Suppressor macrophage (primary cell): Measurements from ENCODE around the gene UIMC1.

Source experiments
- DNase-seq, 4 experiments: peaks; one replicate each; pipeline ENCODE4 v3.0.0-alpha.2; 2020 to 2022
- total RNA-seq, 17 experiments: gene quantifications; one replicate each; lab custom pipeline; 2026; ENCODE audit warnings: mixed read lengths in 6 of 17, inconsistent platforms in 3 of 17; lab: John Stamatoyannopoulos, UW

Gene UIMC1
- 9.7 to 24.8 (median 15.6) reads per million in 17 experiments for total RNA-seq

DNA sequence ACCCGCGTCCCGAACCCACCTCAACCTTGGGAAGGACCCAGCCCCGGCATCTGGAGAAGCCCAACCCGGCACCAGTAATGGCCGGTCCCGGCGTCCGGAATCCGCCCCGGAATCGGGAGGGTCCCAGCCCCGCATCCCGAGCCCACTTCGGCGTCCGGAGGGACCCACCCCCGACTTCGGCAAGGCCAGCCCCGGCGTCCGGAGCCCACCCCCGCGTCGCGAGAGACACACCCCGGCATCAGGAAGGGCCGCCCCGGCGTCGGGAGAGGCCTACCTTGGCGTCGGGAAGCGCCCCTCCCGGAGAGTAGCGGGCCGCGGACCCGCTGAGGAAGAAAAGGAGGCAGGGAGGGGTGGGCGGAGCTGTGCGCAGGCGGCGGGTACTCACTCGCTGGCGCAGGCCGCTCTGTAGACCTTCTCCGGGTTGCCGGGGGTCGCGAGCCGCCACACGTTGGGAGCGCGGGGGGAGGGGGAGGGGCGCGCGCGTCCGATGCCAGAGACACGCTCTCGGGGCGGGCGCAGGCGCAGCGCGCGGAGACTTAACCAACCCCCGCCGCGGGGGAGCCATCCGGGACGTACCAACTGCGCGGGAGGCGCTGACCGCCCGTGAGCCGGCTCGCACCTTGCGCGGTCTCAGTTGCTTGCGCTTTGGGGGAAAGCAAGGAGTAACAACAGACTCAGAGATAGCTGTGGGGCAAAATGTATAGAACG, at the start of gene UIMC1:
TSS of gene UIMC1 (minus strand) at position 515 of the 708 bp plus-strand sequence. CDS start 24,164 bp downstream, outside the sequence.
- DNase-seq = peak; percentile 90 to 97 (median 94)

DNA sequence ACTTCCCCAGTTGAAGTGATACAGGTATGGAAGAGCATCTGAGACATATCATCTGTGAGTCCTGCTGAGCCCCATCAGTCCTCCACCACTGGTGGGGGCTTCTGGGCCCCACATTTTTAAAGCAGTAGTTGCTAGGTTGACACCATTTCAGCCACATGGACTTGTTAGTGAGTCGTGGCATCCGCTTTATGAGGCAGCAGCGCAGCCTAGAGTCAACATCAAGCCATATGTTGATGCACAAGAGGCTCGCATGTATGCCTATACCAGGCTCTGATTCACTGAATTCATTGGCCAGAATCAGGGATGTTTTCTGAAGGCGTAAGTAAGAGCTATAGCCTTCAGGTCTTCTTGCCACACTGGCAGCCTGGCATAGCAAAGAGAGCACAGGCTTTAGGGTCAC, 42.7 kb upstream of the UIMC1 start:
- no peak for DNase-seq

DNA sequence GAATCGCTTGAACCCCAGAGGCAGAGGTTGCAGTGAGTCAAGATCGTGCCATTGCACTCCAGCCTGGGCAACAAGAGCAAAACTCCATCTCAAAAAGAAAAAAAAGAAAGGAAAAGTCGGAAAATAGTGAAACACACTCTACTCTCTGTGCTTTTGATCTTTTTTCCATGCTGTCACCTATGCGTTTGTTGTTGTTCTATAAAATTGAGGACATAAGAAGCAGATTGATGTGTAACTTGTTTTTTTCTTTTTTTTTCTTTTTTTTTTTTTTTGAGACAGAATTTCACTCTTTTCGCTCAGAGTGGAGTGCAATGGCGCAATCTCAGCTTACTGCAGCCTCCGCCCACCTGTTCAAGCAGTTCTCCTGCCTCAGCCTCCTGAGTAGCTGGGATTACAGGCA, 42.0 kb upstream of the UIMC1 start:
- DNase-seq = peak in 2 of 4 experiments; percentile 16 to 20

DNA sequence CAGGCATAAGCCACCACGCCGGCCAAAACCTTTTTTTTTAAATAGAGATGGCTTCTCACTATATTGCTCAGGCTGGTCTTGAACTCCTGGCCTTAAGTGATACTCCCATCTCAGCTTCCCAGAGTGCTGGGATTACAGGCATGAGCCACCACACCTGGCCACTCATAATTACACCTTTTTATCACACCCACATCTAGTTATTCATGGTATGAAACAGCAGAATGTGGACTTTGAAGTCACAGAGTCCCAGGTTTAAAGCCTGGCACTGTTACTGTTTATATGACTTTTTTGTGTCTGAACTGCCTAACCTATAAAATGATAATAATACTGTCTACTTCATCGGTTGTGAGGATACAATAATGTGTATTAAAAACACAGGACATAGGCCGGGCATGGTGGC, 39.1 kb upstream of the UIMC1 start:
- DNase-seq = no peak

DNA sequence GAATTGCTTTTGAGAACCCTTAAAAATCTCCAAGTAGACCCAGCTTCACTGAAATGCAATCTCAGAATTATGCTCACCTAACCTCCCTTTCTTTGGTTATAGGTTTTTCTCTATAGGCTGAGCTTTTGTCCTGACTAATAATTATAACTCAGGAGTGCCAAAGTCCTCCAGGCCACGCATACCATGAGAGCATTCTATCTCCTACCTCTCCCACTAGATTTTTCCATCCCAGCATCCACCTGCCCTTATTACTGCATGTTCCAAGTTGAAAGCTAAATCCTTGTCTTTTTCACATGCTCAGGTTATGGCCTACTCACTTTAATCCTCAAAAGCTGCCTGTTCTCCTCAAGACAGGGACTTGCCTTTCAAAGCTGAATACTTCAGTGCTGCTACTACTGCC, 38.1 kb upstream of the UIMC1 start:
- DNase-seq = no peak

DNA sequence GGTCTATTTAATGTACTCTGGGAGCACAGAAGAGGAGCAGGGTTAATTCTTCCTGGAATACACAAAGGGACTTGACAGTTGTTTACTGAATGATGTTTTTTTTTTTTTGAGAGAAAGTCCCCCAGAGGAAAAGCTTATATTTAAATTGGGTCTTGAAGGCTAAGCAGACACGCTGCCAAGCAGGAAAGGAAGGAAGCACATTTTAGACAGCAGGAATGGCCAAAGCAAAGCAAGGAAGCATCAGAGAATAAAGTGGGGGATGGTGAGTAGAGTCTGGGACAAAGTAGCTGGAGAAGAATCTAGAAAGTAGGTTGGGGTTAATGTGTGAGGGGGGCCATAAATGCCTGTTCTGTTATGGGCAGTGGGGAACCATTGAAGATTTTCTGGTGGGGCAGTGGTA, 37.4 kb upstream of the UIMC1 start:
- no peak for DNase-seq

DNA sequence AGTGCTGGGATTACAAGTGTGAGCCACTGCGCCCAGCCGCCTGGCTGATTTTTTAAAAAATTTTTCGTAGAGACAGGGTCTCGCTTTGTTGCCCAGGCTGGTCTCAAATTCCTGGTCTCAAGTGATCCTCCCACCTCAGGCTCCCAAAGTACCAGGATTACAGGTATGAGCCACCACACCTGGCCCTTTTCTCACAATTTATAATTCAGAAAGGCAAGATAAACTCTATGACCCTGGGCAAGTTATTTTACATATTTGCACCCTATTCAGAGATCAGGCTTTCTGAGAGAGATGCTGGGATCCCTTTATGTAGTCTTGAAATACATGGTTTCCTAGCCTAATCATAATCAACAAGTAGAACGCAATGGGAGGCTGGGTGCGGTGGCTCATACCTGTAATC, 36.5 kb upstream of the UIMC1 start:
- DNase-seq = no peak

DNA sequence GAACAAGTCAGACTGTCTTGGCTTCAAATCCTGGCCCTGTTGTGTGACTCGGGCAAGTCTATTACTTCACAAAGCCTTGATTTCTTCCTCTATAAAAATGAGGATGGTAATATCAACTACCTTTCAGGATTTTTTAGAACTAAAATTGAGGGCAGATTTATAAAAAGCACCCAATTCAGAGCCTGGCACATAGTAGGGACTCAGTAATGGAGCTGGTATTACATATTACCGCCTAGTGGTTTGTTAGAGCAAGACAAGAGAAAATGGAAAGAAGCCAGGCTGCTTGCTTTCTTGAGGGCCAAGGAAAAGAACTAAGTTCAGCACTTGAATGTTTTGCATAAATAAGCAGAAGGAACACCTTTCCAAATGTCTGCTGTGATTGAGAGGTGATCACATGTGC, 35.4 kb upstream of the UIMC1 start:
- no peak for DNase-seq

DNA sequence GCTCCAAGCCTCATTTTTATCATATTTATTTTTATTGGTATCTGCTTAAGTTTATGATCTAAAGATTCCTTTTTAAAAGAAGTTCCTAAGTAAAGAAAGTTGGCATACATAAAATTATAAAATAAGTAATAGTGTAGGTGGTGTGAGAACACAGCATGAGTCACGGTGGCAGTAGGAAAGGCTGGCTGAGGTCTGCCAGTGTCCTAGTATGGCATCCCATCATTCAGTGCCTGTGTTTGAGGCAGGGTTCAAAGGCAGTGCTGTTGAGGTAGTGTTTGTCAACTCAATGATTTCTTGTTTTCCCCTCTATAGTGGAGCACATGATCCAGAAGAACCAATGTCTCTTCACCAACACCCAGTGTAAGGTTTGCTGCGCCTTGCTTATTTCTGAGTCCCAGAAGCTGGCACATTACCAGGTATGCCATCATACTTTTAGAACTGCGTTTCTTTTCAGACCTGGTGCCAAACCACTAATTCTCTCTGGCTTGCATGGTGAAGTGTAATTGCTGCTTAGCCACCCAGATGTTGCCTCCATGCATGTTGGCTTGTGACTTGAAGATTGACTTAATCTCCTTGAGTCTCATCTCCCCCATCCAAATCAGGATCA, 34.3 kb upstream of the UIMC1 start:
- no peak for DNase-seq

DNA sequence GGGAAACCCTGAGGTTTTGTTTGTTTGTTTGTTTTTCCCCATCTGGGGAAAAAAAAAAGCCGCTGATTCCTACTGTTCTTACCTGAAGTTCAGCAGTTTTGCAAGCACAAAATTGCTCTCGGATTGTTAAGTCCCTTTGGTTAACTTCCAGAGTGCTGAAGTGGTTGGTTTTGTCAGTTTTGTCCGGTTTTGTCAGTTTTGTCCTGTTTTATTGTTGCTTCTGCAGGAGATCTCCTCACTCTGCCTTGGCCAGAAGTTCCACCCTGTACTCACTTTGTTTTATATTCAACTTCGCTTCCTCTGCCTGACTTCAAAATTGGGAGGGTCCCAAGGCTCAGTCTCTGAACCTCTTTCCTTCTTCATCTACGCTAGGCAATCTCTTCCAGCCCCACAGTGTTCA, 30.3 kb upstream of the UIMC1 start:
- DNase-seq = no peak

DNA sequence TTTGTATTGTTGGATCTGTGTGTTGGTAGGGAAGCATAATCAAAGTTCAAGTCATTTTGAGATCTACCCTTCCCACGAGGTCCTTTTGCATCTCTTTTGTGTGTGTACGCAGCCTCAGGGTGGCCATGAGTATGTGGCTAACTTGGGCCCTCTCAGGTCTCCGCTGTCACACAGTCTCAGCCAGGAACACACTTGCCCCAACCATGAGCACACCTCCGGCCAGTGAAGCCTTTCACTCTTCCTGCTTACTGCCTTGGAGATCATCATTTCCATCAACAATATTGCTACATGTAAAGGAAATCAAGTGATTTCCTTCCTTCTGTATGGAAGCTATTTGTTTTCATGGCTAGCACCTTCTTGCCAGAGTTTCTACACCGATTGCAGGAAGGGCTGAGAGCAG, 29.9 kb upstream of the UIMC1 start:
- no peak for DNase-seq

DNA sequence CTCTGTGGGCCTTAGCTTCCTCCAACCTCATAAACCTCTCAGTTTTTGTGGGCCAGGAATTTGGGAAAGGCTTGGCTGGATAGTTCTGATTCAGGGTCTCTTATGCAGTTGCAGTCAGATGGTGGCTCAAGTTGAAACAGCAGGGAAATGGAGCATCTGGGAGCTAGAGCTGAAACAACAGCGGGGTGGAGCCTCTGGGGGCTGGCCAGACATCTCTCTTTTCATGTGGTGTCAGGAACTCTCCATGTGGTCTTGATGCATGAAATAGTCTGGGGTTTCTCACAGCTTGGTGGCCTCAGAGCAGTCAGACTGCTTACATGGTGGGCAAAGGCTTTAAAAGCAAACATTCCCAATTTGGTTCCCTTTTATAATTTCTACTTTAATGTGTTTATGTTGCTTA, 29.4 kb upstream of the UIMC1 start:
- no peak for DNase-seq

DNA sequence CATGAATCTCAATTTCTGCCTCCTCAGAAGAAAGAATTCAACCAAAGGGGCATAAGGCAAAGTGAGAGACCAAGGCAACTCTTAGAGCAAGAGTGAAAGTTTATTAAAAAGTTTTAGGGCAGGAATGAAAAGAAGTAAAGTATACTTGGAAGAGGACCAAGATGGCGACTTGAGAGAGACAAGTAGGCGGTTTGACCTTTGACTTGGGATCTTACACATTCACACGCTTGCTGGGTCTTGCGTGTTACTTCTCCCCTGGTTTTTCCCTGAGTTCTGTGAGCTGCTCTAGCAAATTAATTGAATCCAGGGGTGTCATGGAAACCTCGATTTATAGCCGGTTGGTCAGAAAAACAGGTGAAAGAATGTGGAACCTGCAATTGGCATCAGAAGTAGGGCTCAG, 22.9 kb upstream of the UIMC1 start:
- DNase-seq = no peak

DNA sequence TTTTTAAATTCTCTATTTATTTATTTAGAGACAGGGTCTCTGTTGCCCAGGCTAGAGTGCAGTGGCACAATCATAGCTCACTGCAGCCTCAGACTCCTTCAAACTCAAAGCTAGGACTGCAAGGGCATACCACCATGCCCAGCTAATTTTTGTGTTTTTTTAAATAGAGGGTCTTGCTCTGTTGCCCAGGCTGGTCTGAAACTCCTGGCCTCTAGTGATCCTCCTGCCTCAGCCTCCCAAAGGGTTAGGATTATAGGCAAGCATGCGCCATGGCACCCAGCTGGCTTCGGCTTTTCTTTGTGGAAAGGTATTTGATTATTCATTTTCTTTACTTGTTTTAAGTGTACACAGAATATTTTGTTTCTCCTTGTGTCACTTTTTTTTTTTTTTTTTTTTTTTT, 21.1 kb upstream of the UIMC1 start:
- DNase-seq = no peak

DNA sequence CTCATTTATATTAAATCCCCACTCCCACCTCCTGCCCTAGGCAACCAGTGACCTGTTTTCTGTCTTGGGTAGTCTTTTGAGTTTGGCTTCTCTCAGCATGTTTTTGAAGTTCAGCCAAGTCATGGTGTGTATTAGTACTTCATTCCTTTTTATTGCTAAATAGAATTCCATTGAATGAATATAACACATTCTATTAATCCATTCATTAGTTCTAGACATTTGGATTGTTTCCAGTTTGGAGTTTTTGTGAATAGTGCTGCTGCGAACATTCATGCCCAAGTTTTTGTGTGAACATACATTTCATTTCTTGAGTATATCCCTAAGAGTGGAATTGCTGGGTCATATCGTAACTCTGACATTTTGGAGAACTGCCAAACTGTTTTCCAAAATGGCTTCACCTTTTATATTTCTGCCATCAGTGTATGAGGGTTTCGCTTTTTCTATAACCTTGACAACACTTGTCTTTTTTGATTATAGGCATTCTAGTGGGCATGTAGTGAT, 18.6 kb upstream of the UIMC1 start:
- DNase-seq = no peak

DNA sequence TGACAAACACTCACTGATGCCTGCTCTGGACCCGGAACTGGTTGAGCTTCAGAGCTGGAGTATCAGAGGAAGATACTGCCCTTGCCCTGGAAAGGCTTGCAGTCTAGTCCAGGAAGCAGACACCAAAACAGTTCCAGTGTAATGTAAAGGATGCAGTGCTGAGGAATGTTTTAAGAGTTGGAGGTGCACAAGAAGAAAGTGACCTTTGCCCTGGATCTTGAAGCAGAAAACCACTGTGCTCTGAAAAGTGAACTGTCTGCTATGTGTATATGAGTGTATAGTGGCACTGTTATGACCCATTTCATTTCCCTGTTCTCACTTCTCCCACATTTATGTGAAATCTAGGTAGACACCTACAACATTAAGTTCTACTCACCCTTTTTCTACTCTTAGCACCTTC, 18.0 kb upstream of the UIMC1 start:
- no peak for DNase-seq

DNA sequence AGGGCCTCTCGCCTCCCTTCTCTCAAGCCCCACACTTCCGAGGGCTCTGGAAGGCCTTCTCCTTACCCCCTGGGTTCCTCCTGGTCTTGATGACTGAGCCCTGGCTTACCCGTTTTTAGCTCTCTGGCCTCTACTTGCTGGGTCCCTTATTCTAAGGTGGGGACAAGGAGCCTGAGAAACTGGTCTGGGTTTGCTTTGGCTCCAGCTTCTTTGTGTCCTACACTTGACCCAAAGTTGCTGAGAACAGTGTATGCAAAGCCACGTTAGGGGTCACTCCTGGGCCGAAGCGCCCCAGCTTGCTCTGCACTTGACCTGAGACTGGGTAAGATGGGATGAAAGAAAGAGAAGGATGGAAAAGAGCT, 16.7 kb upstream of the UIMC1 start:
- peak in 3 of 4 experiments; percentile 11 to 30 (median 26) for DNase-seq

DNA sequence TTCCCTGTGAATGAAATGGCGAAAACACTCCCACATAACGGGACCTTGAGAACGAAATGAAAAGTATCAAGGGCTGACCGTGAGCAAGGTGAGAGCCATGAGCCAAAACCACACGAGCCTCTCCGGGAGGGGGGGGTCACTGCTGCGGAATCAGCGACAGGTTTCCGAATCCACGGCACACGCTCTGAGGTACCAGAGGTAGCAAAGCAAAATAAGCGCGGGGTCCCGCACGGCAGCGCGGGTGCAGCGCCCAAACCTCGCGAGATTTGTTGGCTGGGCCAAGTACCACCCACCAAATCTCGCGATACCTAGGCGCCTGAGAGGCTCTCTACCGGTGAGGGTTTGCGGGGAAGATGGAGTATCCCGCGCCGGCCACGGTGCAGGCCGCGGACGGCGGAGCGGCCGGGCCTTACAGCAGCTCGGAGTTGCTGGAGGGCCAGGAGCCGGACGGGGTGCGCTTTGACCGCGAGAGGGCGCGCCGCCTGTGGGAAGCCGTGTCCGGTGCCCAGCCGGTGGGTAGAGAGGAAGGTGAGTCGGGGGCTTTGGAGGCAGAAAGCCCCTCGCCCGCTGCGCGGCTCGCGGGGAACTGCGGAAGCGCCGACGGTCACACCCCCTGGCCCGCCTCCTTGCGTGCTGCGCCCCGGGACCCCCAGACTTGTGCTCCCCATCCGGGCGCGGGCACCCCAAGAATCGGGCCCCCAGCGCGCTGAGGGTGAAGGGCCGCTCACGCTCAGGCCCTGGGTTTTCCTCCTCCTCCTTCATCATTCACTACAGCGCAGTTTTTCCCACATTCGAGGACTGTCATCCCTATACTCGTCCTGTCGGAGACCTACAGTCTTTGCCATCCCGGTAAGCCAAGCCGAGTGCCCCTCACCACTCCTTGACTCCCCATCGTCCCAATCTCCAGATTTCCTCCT, 16.1 kb upstream of the UIMC1 start, which contains the start of gene ZNF346:
TSS of gene ZNF346 (plus strand) at position 311 of the 917 bp plus-strand sequence. CDS start at position 354, 43 bp downstream.
- DNase-seq = peak; percentile 96 to 98 (median 96)

DNA sequence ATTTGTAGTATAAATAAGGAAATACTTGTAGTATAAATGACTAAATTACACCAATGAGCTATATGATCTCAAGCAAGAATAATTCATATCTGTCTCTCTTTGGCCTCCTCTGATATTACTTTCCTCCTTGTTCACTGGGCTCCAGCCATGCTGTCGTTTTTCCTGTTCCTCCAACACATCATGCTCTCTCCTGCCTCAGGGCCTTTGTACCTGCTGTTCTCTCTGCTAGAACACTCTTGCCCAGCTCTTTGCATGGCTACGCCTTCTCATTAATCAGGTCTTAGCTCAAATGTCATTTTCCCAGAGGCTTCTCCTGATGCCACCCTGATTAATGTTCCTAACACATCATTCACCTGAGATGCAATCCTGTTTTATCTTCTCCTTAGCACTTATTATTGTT, 13.5 kb upstream of the UIMC1 start:
- DNase-seq = no peak

DNA sequence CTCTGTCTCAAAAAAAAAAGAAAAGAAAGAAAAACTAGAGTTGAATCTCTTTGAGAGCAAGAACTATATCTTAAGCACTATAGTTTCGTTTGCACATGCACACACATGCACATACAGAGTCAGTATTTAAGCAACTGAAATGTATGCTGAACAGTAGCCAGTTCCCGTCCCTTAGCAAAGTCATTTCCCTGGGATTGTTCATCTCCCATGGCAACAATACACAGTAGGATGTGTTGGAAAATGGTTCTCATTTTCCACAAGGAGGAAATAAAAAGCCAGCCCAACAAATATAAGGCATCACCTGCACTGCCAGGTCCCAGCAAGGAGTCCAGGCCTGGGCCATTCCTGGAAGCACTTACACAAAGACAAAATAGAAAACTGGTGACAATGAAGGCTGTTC, 11.8 kb upstream of the UIMC1 start:
- DNase-seq = no peak

DNA sequence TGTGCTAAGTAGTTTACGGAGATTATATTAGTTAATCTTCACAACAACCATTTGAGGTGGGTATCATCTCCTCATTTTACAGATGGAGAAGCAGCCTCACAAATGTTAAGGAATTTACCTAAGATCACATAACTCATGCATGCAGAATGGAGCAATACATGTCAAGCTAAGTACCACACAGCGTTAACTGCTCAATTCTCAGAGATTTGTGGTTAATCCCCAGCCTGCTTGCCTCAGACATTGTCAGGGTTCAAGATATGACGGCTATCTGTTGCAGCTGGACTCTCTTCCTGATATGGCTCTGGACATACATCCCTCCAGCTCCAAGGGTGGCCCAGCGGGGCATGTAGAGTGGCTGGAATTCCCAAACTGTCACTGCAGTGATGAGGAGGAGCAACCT, 8.6 kb upstream of the UIMC1 start:
- DNase-seq = no peak

DNA sequence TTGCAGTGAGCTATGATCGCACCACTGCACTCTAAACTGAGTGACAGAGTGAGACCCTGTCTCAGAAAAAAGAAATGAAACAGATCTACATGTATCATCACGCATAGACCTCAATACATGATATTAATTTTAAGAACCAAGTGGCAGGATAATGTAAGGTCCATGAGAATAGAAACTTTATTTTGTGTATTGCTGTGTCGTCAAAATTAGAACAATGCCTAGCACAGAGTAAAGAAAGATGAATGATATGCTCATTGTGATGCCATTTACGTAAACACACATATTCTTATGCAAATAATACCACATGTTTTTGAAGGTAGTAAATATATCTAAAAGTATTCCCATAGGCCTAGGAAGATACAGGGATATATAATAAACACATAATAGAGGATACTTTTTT, 3.6 kb upstream of the UIMC1 start:
- no peak for DNase-seq

DNA sequence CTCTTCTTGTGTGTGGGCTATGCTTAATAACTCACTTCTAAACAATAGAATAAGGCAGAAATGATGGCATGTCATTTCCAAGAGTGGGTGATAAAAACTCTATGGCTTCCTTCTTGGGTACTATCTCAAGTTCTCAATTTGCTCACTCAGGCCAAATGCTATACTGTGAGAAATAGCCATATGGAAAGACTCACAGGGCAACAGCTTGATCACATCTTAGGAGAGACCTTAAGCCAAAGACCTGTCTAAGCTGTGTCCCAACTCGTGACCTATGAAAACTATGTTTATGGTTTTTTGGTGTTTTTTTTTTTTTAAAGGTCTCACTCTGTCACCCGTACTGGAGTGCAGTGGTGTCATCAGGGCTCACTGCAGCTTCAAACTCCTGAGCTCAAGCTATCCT, 2.1 kb upstream of the UIMC1 start:
- DNase-seq = peak in 1 of 4 experiments; percentile 43
